ENCODE results near the gene SUGP2.

SUGP2 gene

DNA sequence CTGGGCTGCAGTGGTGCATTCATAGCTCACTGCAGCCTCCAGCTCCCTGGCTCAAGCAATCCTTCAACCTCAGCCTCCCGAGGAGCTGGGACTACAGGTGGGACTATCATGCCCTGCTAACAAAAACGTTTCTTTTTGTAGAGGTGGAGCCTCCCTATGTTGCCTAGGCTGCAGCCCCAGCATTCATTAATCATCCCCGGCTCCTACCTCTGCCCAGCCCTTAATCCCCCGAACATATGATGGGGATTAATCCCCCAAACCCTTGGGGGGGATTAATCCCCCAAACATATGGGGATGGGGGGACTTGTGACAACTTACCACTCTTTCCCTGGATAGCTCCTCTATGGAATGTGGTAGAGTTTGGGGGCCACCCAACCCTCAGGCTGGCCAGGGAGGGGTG lies 45.9 kb downstream of the SUGP2 start:
- no peak overlapping the region for H3K4me3 ChIP-seq (ENCODE audit: low read depth, low read length)
- TF ChIP-seq, protein P1, sequence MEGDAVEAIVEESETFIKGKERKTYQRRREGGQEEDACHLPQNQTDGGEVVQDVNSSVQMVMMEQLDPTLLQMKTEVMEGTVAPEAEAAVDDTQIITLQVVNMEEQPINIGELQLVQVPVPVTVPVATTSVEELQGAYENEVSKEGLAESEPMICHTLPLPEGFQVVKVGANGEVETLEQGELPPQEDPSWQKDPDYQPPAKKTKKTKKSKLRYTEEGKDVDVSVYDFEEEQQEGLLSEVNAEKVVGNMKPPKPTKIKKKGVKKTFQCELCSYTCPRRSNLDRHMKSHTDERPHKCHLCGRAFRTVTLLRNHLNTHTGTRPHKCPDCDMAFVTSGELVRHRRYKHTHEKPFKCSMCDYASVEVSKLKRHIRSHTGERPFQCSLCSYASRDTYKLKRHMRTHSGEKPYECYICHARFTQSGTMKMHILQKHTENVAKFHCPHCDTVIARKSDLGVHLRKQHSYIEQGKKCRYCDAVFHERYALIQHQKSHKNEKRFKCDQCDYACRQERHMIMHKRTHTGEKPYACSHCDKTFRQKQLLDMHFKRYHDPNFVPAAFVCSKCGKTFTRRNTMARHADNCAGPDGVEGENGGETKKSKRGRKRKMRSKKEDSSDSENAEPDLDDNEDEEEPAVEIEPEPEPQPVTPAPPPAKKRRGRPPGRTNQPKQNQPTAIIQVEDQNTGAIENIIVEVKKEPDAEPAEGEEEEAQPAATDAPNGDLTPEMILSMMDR (IDR thresholded peaks at IDR 0.05; ENCODE audit: low read depth, low read length) = no peak

DNA sequence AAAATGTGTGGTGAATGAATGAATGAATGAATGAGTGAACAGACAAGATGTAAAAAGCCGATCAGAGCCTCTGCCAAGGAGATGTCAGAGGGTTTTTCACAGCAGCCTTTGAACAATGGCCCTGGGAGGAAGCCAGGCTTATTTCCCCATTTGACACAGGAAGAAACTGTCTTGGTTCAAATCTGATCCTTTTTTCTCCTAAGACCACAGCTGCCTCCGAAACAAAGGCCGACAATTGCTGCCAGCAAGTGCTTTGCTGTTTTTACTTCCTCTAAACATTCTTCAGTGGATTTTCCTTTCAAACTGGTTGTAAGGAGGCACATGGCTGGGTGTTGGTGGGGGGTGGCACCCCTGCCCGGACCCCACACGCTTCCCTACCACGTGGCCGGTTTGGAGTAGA lies 48.1 kb downstream of the SUGP2 start:
- no peak overlapping the region for H3K4me3 ChIP-seq (ENCODE audit: low read depth, low read length)
- TF ChIP-seq, protein P1 (IDR thresholded peaks at IDR 0.05; ENCODE audit: low read depth, low read length) = no peak

DNA sequence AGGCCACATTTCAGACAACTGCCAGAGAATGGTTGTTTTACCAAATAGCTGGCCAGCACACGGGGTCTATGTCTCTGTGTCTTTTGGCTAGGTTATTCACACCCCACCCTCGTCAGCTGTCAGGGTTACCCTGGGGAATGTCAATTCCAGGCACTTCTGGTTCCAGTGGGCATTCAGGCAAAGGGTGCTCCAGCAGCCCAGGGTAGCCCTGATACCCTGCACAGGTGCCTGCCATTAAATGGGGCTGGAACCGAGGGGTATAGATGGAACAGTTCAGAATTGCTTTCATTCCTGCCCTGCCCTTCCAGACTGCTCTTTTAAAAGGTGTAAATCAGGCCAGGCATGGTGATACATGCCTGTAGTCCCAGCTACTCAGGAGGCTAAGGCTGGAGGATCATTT lies 49.1 kb downstream of the SUGP2 start:
- no peak overlapping the region for H3K4me3 ChIP-seq (ENCODE audit: low read depth, low read length)
- TF ChIP-seq, protein P1 (IDR thresholded peaks at IDR 0.05; ENCODE audit: low read depth, low read length) = no peak

DNA sequence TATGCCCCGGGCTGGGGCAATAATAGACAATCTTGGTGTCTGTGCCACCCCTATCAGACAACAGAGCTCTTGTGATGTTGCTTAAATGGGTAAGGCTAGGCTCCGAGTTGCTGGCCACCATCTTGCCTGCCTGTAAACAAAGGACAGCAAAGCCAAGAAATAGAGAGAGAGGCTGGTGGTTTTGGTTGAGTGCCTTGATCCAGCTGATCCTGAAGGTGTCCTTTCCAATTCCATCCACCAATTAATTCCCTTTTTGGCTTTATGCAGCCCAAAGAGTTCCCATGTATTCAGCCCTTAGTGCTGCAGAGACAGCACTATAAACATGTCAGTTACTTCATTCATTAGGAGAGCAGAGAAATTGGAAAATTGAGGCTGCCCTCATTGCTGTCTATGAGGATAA lies 50.6 kb downstream of the SUGP2 start:
- TF ChIP-seq, protein P1 (IDR thresholded peaks at IDR 0.05; ENCODE audit: low read depth, low read length) = no peak
- H3K4me3 ChIP-seq (ENCODE audit: low read depth, low read length) = no peak overlapping the region

DNA sequence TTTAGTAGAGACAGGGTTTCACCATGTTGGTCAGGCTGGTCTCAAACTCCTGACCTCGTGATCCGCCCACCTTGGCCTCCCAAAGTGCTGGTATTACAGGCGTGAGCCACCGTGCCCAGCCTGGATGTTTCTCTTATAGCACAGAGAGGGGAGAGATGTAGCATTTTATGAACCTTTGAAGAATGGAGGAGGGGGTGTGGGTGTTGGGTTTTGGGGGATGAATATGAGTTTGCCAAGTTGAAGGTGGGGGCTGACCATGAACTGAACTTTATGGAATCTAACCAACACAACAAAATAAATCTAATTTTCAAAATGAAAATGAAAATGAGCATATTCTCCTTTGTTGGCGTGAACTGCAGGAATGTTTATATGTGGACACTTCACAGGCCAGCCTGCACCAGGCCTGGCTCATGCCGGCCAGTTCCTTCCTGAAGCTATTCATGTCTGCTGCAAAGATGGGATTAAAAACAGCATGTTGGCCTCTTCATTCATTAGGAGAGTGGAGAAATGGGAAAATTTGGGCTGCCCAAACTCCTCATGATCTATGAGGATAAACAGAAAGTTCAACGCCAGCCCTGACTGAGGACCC lies 52.8 kb downstream of the SUGP2 start:
- H3K4me3 ChIP-seq (ENCODE audit: low read depth, low read length) = no peak overlapping the region

DNA sequence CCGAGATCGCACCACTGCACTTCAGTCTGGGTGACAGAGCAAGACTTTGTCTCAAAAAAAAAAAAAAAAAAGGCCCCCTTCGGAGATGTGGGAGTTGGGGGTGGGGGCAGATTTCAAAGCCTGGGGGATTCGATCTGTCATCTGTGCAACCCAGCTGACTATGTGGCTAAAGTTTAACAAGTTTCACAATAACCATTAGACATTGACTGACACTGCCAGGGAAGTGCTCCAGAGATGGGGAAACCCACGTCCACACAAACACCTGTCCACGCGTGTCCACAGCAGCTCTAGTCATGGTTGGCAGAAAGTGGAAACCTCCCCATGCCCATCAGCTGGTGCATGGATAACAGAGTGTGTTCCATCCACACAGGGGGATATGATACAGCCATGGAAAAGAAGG lies 54.7 kb downstream of the SUGP2 start:
- no peak overlapping the region for H3K4me3 ChIP-seq (ENCODE audit: low read depth, low read length)
- TF ChIP-seq, protein P1 (IDR thresholded peaks at IDR 0.05; ENCODE audit: low read depth, low read length) = no peak

More for the DNA sequence above, 52.8 kb downstream of the SUGP2 start:
- TF ChIP-seq, protein P1 (IDR thresholded peaks at IDR 0.05; ENCODE audit: low read depth, low read length) = no peak

DNA sequence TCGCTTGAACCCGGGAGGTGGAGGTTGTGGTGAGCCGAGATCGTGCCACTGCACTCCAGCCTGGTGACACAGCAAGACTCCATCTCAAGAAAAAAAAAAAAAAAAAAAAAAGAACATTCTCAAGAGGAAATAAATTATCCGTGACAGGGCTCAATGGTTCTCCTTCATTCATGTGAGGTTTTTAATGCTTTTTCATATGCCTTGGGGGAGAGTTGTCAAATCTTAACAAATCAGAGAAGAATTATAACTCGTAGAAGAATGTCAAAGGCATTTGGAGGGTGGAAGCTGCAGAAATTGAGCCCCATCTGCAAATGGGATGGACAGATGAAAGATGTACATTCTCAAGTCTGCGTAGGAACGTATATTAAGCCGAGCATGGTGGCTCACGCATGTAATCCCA lies 57.4 kb downstream of the SUGP2 start:
- TF ChIP-seq, protein P1 (IDR thresholded peaks at IDR 0.05; ENCODE audit: low read depth, low read length) = no peak
- H3K4me3 ChIP-seq (ENCODE audit: low read depth, low read length) = no peak overlapping the region
